Activated CD4-positive, alpha-beta T cell treated with anti-CD3 and anti-CD28 coated beads for 48 hours (primary cell): Measurements from ENCODE around the gene PCID2.

ENCODE experiments used
- DNase-seq: peaks from one replicate; pipeline ENCODE4 v3.0.0-alpha.2; 2020

PCID2 gene

DNA sequence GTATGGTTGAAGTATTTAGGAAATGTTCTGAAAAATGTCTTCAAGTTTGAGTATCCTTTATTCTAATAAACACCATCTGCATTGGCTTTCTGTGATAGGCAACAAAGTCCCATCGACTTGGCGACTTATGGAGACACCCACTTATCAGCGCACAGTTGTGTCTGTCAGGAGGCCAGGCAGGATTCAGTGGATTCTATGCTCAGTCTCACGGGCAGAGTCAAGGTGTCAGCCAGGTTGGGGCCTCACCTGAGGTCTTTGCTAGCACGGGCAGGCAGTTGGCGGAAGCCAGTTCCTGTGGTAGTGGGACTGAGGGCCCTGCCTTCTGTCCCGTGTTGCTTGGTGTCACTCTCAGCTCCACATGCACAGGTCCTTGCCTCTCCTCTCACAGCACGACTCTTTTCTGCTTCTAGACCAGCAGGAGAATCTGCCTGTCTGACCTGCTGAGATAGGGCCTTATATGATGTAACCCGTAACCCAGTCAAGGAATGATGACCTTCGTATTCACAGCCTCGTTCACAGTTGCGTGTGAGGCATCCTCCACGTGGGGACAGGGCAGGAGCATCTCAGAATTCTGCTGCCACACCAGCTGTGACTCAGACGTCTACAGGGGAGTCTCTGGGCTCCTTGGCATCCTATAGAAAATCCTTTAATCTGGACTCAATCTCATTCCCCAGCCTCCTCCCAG lies 10.9 kb upstream of the PCID2 start:
- no peak for DNase-seq

GRCh38 chr13:113218586-113218985 lies 10.1 kb upstream of the PCID2 start:
- no peak for DNase-seq

DNA sequence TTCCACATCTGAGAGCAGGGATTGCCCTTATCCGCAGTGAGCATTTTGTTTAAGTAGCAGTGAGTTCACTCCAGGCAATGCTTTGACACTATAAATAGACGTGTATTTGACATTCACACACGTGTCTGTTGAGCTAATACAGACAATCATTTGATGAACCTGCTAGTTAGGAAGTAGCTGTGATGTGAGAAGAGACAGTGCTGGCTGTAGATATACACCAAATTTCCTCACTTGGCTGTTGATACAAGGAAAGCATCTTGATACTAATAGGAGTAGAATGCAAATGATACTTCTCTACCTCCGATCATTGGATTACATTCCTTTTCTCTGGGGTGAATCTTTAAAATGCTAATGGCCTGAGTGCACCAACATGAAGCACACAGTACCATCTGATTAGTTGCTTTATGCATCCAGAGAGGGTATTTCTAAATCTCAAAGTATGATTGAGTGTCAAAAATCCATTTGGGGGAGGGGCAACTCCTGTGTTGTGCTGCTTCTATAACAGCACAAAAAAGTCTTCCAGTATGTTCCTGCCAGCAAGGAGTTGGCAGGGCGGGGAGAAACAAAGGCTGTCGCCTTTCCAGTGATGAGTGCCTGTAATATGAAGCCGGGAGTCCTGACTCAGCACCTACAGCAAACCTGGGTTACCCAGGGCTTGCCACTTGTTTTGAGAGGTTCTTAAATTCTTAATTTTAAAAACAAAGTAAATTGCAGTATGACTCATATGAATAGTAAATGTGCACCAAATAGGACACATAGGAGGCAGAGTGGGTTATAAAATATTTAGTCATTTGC lies 8.0 kb upstream of the PCID2 start:
- DNase-seq, result peak; percentile 27

DNA sequence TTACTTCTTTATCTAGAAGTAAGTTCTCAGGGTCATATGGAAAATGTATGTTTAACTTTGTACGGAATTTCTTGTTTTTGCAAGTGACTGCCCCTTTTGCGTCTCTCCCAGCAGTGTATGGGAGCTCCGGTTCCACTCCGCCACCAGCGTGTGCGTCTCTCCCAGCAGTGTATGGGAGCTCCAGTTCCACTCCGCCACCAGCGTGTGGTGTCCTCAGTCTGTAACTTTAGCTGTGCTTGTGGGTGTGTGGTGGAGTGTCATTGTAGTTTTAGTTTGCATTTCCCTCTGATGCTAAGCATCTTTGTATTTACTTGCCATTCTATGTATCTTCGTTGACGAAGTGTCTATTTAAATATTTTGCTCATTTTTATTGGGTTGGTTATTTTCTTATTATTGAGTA lies 3.3 kb upstream of the PCID2 start:
- peak; percentile 60 for DNase-seq

DNA sequence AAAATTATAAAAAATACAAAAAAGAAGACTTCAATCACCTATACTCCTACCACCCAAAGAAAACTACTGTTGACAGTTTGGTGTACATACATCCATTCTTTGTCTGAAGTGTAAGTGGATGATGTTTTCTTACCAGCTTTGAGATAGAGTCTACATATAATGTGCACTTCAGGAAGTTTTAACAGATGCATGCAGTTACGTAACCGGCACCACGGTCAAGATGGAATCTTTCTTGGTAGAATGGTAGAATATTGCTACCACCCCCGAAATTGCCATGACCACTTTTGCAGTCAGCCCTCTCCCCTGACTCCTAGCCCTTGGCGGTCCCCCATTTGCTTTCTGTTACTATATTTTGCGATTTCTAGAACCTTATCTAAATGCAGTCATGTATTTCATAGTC lies 2.4 kb upstream of the PCID2 start:
- no peak for DNase-seq

DNA sequence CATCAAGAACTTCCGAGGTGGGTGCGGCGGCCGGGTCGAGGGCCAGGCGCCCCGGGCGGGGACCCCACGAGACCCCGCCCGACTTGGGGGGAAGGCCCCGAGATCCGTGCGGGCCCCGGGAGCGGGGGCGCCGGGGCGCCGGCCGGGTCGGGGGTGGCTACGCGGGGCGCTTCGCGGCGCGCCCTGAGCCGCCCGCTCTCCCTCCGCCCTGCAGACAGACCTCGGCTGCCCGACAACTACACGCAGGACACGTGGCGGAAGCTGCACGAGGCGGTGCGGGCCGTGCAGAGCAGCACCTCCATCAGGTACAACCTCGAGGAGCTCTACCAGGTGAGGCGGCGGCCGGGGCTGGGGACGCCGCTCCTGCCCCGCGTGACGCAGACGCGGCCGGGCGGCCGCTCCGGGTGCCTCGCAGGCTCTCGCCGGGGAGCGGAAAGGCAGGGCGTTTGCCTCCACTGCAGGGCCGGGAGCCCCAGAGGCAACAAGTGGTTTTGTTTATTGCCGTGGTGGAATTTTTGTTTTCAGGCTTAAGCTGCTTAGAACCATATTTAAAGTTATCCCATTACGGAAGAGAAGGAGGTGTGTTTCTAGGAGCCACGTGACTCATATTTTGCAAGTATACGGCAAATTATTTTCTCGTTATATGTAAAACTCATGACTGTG lies 1.4 kb upstream of the PCID2 start:
- DNase-seq, result peak; percentile 78

GRCh38 chr13:113209336-113209758 lies 878 bp upstream of the PCID2 start, which contains the start of gene CUL4A:
TSS of gene CUL4A (plus strand) at chr13:113209613. CDS start at chr13:113209628, 15 bp downstream.
- DNase-seq, result peak; percentile 80

GRCh38 chr13:113207890-113208420 lies 514 bp downstream of the PCID2 start:
- DNase-seq, result peak; percentile 24

GRCh38 chr13:113207460-113207859 lies 1.0 kb downstream of the PCID2 start:
- DNase-seq, result no peak

DNA sequence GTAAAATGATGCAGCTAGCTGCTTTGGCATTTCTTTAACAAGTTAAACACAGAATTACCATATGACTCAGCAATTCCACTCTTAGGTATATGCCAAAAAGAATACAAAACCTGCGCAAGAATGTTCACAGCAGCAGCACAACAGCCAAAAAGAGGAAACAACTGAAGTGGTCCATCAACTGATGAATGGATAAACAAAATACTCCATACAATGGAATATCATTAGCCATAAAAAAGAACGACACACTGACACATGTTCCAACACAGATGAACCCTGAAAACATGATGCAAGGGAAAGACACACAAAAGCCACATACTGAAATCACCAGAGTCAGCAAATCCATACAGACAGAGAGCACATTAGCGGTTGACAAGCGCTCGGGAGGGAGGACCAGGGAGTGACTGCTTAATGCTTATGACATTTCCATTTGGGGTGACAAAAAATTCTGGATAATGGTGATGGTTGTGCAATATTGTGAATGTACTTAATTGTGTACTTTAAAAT lies 3.0 kb downstream of the PCID2 start:
- DNase-seq, result peak; percentile 19

DNA sequence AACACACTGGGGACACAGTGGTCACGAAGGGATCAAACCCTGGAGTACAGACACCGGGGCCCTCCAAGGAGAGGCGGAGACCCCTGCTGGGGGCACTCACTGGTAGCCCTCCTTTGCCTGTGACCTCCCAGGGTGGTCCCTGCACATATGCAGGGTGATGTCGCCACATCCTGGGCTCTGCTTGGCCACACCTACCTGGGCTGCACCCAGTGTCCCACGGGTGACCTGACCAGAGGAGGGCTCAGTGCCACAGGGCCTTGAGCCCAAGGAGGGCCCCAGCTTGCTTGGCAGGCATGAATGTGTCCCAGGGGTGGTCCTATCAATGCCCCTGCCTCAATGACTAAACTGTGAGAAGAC lies 4.1 kb downstream of the PCID2 start:
- DNase-seq, result no peak

- DNase-seq, result no peak
Observed at GRCh38 chr13:113203507-113204377, 4.7 kb downstream of the PCID2 start.

DNA sequence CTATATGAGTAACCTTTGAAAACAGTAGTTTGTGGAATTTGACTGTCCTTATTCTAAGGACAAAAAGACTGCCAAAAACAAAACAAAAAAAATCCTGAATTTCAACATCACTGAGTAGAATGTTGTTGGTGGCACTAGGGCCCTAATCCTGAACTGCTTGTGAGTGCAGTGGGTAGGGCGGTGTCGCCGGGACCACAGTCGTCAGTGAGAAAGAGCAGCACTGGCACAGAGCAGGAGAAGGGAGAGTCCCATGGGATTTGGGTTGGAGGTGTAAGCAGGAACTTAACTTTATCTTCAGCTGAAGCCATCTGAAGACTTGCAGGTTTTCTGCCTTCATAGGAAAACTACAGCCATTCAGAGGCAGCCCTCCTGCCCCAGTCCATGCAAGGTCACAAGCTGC lies 5.6 kb downstream of the PCID2 start:
- no peak for DNase-seq

- DNase-seq, result no peak
Observed at GRCh38 chr13:113201815-113202214, 6.7 kb downstream of the PCID2 start.

DNA sequence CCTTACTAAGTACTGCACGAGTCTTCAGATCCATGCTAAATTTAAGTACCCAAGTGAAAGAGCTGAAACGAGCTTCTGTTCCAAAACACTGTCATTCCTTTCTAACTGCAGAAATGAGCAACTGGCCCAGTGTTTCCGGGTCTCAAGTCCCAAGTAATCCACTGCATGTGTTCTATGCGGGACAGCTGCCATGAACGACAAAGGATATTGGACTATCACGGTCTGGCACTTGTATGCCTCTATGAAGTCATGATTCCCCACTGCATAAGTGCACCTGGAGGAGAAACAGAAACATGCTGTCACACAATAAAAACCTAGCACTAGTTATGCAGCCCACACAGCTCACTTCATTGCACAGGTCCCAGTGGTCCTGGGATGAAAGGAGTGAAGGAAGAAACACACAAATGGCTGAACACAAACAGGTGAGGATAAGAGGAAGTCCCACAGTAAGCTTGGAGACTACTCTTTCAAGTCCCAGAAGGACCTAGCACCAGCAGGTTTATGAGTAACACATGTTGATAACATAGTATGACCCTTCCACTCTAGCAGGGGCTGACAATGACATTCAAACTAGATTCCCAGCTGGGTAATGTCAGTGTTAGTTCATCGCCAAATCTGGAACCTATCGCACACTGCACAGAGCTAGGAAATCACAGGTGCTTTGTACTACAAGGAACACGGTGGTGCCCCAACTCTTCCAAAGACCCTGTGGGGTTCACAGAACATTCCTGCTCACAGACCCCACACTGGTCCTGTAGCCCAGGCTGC lies 11.3 kb downstream of the PCID2 start:
- no peak for DNase-seq

GRCh38 chr13:113195360-113195759 lies 13.1 kb downstream of the PCID2 start:
- DNase-seq, result no peak

GRCh38 chr13:113192902-113193301 lies 15.6 kb downstream of the PCID2 start:
- no peak for DNase-seq

GRCh38 chr13:113192279-113192678 lies 16.2 kb downstream of the PCID2 start:
- DNase-seq, result no peak

- DNase-seq, result no peak
Observed at GRCh38 chr13:113190181-113190580, 18.3 kb downstream of the PCID2 start.

- no peak for DNase-seq
Observed at GRCh38 chr13:113187883-113188665, 20.4 kb downstream of the PCID2 start.

DNA sequence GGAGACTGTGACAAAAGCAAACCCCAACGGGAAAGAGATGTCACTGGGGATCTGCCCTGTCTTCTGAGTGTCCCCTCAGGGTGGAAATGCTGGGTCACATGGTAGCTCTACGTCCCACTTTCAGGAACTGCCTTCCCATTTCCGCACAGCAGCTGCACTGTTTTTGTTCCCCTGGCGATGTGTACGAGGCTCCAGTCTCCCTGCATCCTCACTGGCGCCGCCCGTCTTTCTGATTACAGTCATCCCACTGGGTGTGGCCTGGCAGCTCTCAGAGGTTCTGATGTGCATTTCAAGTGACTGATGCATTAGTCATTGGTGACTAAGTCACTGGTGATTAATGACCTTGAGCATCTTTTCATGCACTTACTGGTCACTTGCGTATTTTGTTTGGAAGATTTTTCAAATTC lies 21.2 kb downstream of the PCID2 start:
- peak; percentile 86 for DNase-seq
